ENCODE data around the gene VWA8. TPM values are rescaled to one million over a fixed set of nuclear protein-coding genes. Genes with fewer than 3 reads are reported as not detected.

The VWA8 gene
- total and polyA plus RNA-seq, 4 donors, result 4.7 to 26.3 (median 11.9) TPM

DNA sequence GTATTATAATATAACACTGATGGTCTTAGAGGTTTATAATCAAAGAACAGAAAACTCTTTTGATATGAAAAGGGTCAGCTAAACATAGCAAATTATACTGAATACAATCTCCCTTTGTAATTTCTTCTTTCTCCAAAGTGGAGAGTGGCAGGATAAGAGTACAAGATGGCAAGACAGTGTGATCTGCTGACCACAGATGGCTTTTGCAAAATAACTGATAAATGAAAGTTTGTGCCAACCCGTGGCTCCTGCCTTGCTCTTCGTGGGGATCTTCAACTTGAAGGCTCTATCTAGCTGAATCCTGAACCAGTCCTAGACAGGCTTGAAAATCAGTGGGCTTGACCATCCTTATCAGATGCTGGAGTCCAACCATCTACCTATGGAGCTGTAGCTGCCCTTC is 185.7 kb downstream of the VWA8 start:
- peaks cover 0 to 4% (median under 1%) of the 10 kb centered on the region in 4 donors for H3K36me3 ChIP-seq (ENCODE audit: control insufficient read depth in 4 of 4, insufficient read depth in 4 of 4, low read length in 4 of 4)
- H3K4me1 ChIP-seq (ENCODE audit: control insufficient read depth in 5 of 5, insufficient read depth in 5 of 5, low read length in 5 of 5), result peaks cover 0 to 9% (median 0%) of the 10 kb centered on the region in 5 donors
- TF ChIP-seq, protein P1, sequence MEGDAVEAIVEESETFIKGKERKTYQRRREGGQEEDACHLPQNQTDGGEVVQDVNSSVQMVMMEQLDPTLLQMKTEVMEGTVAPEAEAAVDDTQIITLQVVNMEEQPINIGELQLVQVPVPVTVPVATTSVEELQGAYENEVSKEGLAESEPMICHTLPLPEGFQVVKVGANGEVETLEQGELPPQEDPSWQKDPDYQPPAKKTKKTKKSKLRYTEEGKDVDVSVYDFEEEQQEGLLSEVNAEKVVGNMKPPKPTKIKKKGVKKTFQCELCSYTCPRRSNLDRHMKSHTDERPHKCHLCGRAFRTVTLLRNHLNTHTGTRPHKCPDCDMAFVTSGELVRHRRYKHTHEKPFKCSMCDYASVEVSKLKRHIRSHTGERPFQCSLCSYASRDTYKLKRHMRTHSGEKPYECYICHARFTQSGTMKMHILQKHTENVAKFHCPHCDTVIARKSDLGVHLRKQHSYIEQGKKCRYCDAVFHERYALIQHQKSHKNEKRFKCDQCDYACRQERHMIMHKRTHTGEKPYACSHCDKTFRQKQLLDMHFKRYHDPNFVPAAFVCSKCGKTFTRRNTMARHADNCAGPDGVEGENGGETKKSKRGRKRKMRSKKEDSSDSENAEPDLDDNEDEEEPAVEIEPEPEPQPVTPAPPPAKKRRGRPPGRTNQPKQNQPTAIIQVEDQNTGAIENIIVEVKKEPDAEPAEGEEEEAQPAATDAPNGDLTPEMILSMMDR (IDR thresholded peaks at IDR 0.05; ENCODE audit: control extremely low read depth, extremely low read depth), result no peak
- ATAC-seq (ENCODE audit: insufficient read depth, low FRiP score), result no peak
- DNase-seq, result no peak
- no peak overlapping the region for H3K27ac ChIP-seq (ENCODE audit: low read depth in 1 of 2, low read length in 1 of 2)
- H3K9ac ChIP-seq (ENCODE audit: insufficient read depth in 1 of 2, low read length in 2 of 2), result no peak overlapping the region
- H3K9me3 ChIP-seq (ENCODE audit: control insufficient read depth in 4 of 4, insufficient read depth in 3 of 4, low read length in 3 of 4), result no peaks in the 10 kb centered on the region
- no peak overlapping the region for H3K4me3 ChIP-seq
- no peaks in the 10 kb centered on the region for H3K27me3 ChIP-seq (ENCODE audit: control insufficient read depth in 3 of 3, insufficient read depth in 3 of 3, low read length in 2 of 3)
- 88 to 95% methylated on average over 2 of the region's 2 CpGs for WGBS, 2 donors

DNA sequence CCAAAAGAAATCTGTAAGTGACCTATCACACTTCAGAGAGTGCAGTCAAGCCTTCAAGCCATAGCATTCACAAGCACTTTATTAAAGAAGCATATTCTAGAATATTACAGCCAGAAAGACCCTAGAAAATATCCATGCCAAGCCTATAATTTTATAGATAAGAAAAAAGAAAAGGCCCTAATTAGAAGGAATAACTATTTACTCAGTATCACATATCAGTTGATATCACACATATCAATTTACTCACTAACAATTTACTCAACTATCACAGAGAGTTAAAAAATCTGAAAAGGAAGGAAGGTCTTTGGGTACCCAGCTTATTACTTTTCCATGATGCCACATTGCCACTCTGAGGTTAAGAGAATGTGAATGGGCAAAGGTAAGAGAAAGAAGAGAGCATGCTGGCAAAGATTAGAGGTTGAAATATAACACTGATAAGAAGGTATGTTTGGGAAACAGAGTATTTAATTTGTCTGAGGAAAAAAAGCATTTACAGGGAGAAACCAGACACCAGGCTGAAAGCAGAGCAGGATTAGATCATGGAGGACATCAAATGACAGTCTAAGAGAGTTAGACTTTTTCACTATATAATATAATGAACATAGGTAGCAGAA is 186.2 kb downstream of the VWA8 start:
- Histone ChIP-seq H3K27me3 (ENCODE audit: control insufficient read depth in 3 of 3, insufficient read depth in 3 of 3, low read length in 2 of 3) (no peaks in the 10 kb centered on the region), H3K4me3 (no peak overlapping the region), H3K9me3 (ENCODE audit: control insufficient read depth in 4 of 4, insufficient read depth in 3 of 4, low read length in 3 of 4) (no peaks in the 10 kb centered on the region), H3K36me3 (ENCODE audit: control insufficient read depth in 4 of 4, insufficient read depth in 4 of 4, low read length in 4 of 4) (peaks cover 0 to 4% (median under 1%) of the 10 kb centered on the region in 4 donors), H3K4me1 (ENCODE audit: control insufficient read depth in 5 of 5, insufficient read depth in 5 of 5, low read length in 5 of 5) (peaks cover 0 to 9% (median 0%) of the 10 kb centered on the region in 5 donors), H3K27ac (ENCODE audit: low read depth in 1 of 2, low read length in 1 of 2) (no peak overlapping the region), H3K9ac (ENCODE audit: insufficient read depth in 1 of 2, low read length in 2 of 2) (no peak overlapping the region)
- TF ChIP-seq, protein P1 (IDR thresholded peaks at IDR 0.05; ENCODE audit: control extremely low read depth, extremely low read depth), result no peak
- ATAC-seq (ENCODE audit: insufficient read depth, low FRiP score), result no peak
- DNase-seq, result no peak

DNA sequence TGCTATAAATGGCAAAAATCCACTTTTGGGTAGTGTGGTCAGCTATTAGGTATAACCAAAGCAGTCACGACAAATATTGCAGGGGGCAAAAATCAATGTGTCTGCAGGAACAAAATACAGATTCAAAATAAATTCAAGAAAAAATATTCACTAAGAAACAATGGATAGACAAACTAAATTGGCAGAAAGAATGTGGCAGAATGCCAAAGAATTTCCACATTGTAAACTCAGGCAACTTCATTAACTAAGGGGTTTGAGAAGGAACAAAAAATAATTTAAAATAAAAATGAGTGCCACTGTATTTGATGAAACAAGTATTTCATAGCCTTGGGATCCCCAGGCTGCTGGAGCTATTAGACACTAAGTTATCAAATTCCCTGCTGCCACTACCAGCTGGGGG is 193.1 kb downstream of the VWA8 start:
- H3K27ac ChIP-seq (ENCODE audit: low read depth in 1 of 2, low read length in 1 of 2), result no peak overlapping the region
- no peak overlapping the region for H3K9ac ChIP-seq (ENCODE audit: insufficient read depth in 1 of 2, low read length in 2 of 2)
- TF ChIP-seq, protein P1 (IDR thresholded peaks at IDR 0.05; ENCODE audit: control extremely low read depth, extremely low read depth), result no peak
- DNase-seq (peak in 2 of 3 donors; percentile 69 to 77), ATAC-seq (ENCODE audit: insufficient read depth, low FRiP score) (no peak)
- no peak overlapping the region for H3K4me3 ChIP-seq
- no peaks in the 10 kb centered on the region for H3K27me3 ChIP-seq (ENCODE audit: control insufficient read depth in 3 of 3, insufficient read depth in 3 of 3, low read length in 2 of 3)
- H3K9me3 ChIP-seq (ENCODE audit: control insufficient read depth in 4 of 4, insufficient read depth in 3 of 4, low read length in 3 of 4), result no peaks in the 10 kb centered on the region
- 58 to 70% methylated on average over 1 of the region's 1 CpG for WGBS, 2 donors
- peaks cover 0 to 12% (median 2%) of the 10 kb centered on the region in 5 donors for H3K4me1 ChIP-seq (ENCODE audit: control insufficient read depth in 5 of 5, insufficient read depth in 5 of 5, low read length in 5 of 5)
- no peaks in the 10 kb centered on the region for H3K36me3 ChIP-seq (ENCODE audit: control insufficient read depth in 4 of 4, insufficient read depth in 4 of 4, low read length in 4 of 4)

DNA sequence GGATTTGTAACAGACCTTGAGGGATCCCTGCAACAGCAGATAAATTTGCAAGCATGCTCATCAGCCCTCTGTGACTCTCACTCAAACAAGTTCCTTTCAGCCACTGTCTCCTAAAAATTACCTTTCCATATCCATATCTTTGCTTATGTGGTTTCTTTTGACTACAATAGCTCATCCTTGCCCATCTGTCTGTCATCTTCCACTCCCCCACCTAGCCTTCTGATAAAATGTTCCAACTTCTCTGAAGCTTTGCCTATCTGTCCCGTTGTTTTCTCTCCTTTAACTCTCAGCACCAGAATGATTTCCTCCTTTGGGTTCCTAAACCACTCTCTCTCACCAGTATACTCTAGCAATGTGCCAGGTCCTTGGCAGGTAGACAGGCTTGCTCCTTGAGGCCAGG is 194.5 kb downstream of the VWA8 start:
- TF ChIP-seq, protein P1 (IDR thresholded peaks at IDR 0.05; ENCODE audit: control extremely low read depth, extremely low read depth), result no peak
- Histone ChIP-seq H3K27me3 (ENCODE audit: control insufficient read depth in 3 of 3, insufficient read depth in 3 of 3, low read length in 2 of 3) (no peaks in the 10 kb centered on the region), H3K27ac (ENCODE audit: low read depth in 1 of 2, low read length in 1 of 2) (no peak overlapping the region), H3K4me3 (no peak overlapping the region), H3K9ac (ENCODE audit: insufficient read depth in 1 of 2, low read length in 2 of 2) (no peak overlapping the region), H3K4me1 (ENCODE audit: control insufficient read depth in 5 of 5, insufficient read depth in 5 of 5, low read length in 5 of 5) (peaks cover 0 to 12% (median 2%) of the 10 kb centered on the region in 5 donors), H3K36me3 (ENCODE audit: control insufficient read depth in 4 of 4, insufficient read depth in 4 of 4, low read length in 4 of 4) (no peaks in the 10 kb centered on the region), H3K9me3 (ENCODE audit: control insufficient read depth in 4 of 4, insufficient read depth in 3 of 4, low read length in 3 of 4) (no peaks in the 10 kb centered on the region)
- ATAC-seq (ENCODE audit: insufficient read depth, low FRiP score) (no peak), DNase-seq (no peak)
- 61 to 76% methylated on average over 1 of the region's 1 CpG for WGBS, 2 donors

All from lung (tissue), 12 donors.